Small intestine (tissue), 7 donors: ENCODE measurements around the gene GLG1. TPM values are rescaled to one million over a fixed set of nuclear protein-coding genes. Genes with fewer than 3 reads are reported as not detected.

Experiments used
- DNase-seq, 2 donors: peaks; one replicate each; pipeline versions ENCODE4 v3.0.0 to v3.0.0-alpha.2; 2013
- FAIRE-seq: peaks from 2 replicates; lab custom pipeline; 2012; peaks lifted over from hg19 to GRCh38; lab: Jason Lieb, UNC
- H3K27ac ChIP-seq, 3 donors: one replicate each; pipeline ENCODE4 v1.5.1; 2013; ENCODE audit warnings: low read length in 2 of 3, mild to moderate bottlenecking in 2 of 3, control low read depth in 1 of 3, inconsistent platforms in 1 of 3, low read depth in 1 of 3, moderate library complexity in 1 of 3
- H3K27me3 ChIP-seq, 3 donors: one replicate each; pipeline ENCODE4 v1.6.1; 2013; ENCODE audit warnings: low read length in 3 of 3, inconsistent platforms in 1 of 3; ENCODE audit not compliant: control insufficient read depth in 3 of 3, insufficient read depth in 3 of 3
- H3K36me3 ChIP-seq, 3 donors: one replicate each; pipeline ENCODE4 v1.6.1; 2013; ENCODE audit warnings: low read length in 3 of 3, inconsistent platforms in 1 of 3, low read depth in 1 of 3, mild to moderate bottlenecking in 1 of 3, moderate library complexity in 1 of 3; ENCODE audit not compliant: control insufficient read depth in 3 of 3, insufficient read depth in 2 of 3
- H3K4me1 ChIP-seq, 3 donors: one replicate each; pipeline ENCODE4 v1.6.1; 2013; ENCODE audit warnings: low read length in 2 of 3, inconsistent platforms in 1 of 3, low read depth in 1 of 3, mild to moderate bottlenecking in 1 of 3, moderate library complexity in 1 of 3; ENCODE audit not compliant: control insufficient read depth in 3 of 3, insufficient read depth in 2 of 3
- H3K4me3 ChIP-seq, 3 donors: one replicate each; pipeline ENCODE4 v1.5.1; 2013; ENCODE audit warnings: low read length in 3 of 3, control low read depth in 1 of 3, inconsistent platforms in 1 of 3, low read depth in 1 of 3, mild to moderate bottlenecking in 1 of 3, moderate library complexity in 1 of 3
- H3K9me3 ChIP-seq, 2 donors: one replicate each; pipeline ENCODE4 v1.6.1; 2013; ENCODE audit warnings: low read depth in 1 of 2, low read length in 1 of 2; ENCODE audit not compliant: control insufficient read depth in 2 of 2, insufficient read depth in 1 of 2
- WGBS, 3 donors: extraction: QIAGEN DNeasy Blood & Tissue Kit; methylation state at CpG; one replicate each; pipeline ENCODE4 v1.1.7; 2013; 5-methylcytosine and 5-hydroxymethylcytosine counted together
- polyA plus RNA-seq, 4 donors: library from polyadenylated mRNA; stranded (reverse) in 3 of 4; unstranded in 1 of 4; fragments of 200-250 nt in 3 of 4; fragments of 120-200 nt in 1 of 4; gene quantifications; one replicate each; pipeline versions ENCODE4 v1.2.1 to v1.2.3, GENCODE V29; 2013
- donor health status: healthy with polysubstance abuse.
- donor health status: control.
- donor health status: control.
- donor health status: Bipolar disorder and iron deficiency.
- donor health status: healthy.

Gene GLG1
- polyA plus RNA-seq, 4 donors = 12.2 to 102 (median 28.2) TPM

- Histone ChIP-seq H3K4me3 (no peak overlapping the region), H3K27me3 (no peaks in the 10 kb centered on the region), H3K36me3 (peaks cover 0 to 16% (median 5%) of the 10 kb centered on the region in 3 donors), H3K4me1 (no peaks in the 10 kb centered on the region), H3K9me3 (no peaks in the 10 kb centered on the region), H3K27ac (no peak overlapping the region)
- no peak for DNase-seq
- FAIRE-seq = no peak
- WGBS, 3 donors = 68 to 77% (median 70%) methylated on average over 7 of the region's 7 CpGs
Observed at GRCh38 chr16:74501484-74502478, 105.1 kb downstream of the GLG1 start.

- no peak overlapping the region for H3K27ac ChIP-seq
- DNase-seq (no peak), FAIRE-seq (no peak)
- H3K4me1 ChIP-seq = no peaks in the 10 kb centered on the region
- H3K27me3 ChIP-seq = no peaks in the 10 kb centered on the region
- no peaks in the 10 kb centered on the region for H3K9me3 ChIP-seq
- 80 to 89% (median 88%) methylated on average over 3 of the region's 3 CpGs for WGBS, 3 donors
- no peak overlapping the region for H3K4me3 ChIP-seq
- peaks cover 0 to 21% (median 5%) of the 10 kb centered on the region in 3 donors for H3K36me3 ChIP-seq
Observed at GRCh38 chr16:74500907-74501306, 106.0 kb downstream of the GLG1 start.

- H3K27ac ChIP-seq = no peak overlapping the region
- H3K4me3 ChIP-seq = no peak overlapping the region
- H3K9me3 ChIP-seq = no peaks in the 10 kb centered on the region
- no peaks in the 10 kb centered on the region for H3K27me3 ChIP-seq
- peaks cover 2 to 18% (median 5%) of the 10 kb centered on the region in 3 donors for H3K36me3 ChIP-seq
- DNase-seq = no peak
- no peaks in the 10 kb centered on the region for H3K4me1 ChIP-seq
- FAIRE-seq = no peak
Observed at GRCh38 chr16:74499114-74499513, 107.8 kb downstream of the GLG1 start.

- no peaks in the 10 kb centered on the region for H3K27me3 ChIP-seq
- DNase-seq = no peak
- no peak for FAIRE-seq
- H3K4me3 ChIP-seq = no peak overlapping the region
- H3K27ac ChIP-seq = no peak overlapping the region
- H3K9me3 ChIP-seq = no peaks in the 10 kb centered on the region
- H3K4me1 ChIP-seq = no peaks in the 10 kb centered on the region
- peaks cover 0 to 20% (median 10%) of the 10 kb centered on the region in 3 donors for H3K36me3 ChIP-seq
- WGBS, 3 donors = 77 to 90% (median 88%) methylated on average over 3 of the region's 3 CpGs
Observed at GRCh38 chr16:74497761-74498160, 109.2 kb downstream of the GLG1 start.

GRCh38 chr16:74496054-74496453 lies 110.9 kb downstream of the GLG1 start:
- Histone ChIP-seq H3K4me3 (no peak overlapping the region), H3K9me3 (no peaks in the 10 kb centered on the region), H3K27ac (no peak overlapping the region), H3K27me3 (no peaks in the 10 kb centered on the region), H3K4me1 (no peaks in the 10 kb centered on the region), H3K36me3 (peaks cover 2 to 33% (median 13%) of the 10 kb centered on the region in 3 donors)
- no peak for FAIRE-seq
- no peak for DNase-seq
- WGBS, 3 donors = 94 to 99% (median 97%) methylated on average over 3 of the region's 3 CpGs

- H3K4me1 ChIP-seq = no peaks in the 10 kb centered on the region
- 96 to 97% (median 97%) methylated on average over 10 of the region's 10 CpGs for WGBS, 3 donors
- no peak overlapping the region for H3K4me3 ChIP-seq
- no peak overlapping the region for H3K27ac ChIP-seq
- no peaks in the 10 kb centered on the region for H3K9me3 ChIP-seq
- H3K27me3 ChIP-seq = no peaks in the 10 kb centered on the region
- no peak for FAIRE-seq
- peaks cover 13 to 42% (median 18%) of the 10 kb centered on the region in 3 donors for H3K36me3 ChIP-seq
- DNase-seq = no peak
Observed at GRCh38 chr16:74492976-74493375, 113.9 kb downstream of the GLG1 start.

- Histone ChIP-seq H3K27me3 (no peaks in the 10 kb centered on the region), H3K4me1 (peaks cover 0 to under 1% (median 0%) of the 10 kb centered on the region in 3 donors), H3K36me3 (peaks cover 9 to 42% (median 21%) of the 10 kb centered on the region in 3 donors), H3K4me3 (no peak overlapping the region), H3K9me3 (no peaks in the 10 kb centered on the region), H3K27ac (no peak overlapping the region)
- FAIRE-seq = no peak
- DNase-seq = no peak
- 91 to 96% (median 94%) methylated on average over 9 of the region's 9 CpGs for WGBS, 3 donors
Observed at GRCh38 chr16:74487634-74488495, 119.0 kb downstream of the GLG1 start.

- H3K4me1 ChIP-seq = peaks cover 0 to 10% (median 3%) of the 10 kb centered on the region in 3 donors
- no peak overlapping the region for H3K27ac ChIP-seq
- no peaks in the 10 kb centered on the region for H3K27me3 ChIP-seq
- WGBS, 3 donors = 28 to 58% (median 47%) methylated on average over 1 of the region's 1 CpG
- FAIRE-seq = no peak
- no peaks in the 10 kb centered on the region for H3K9me3 ChIP-seq
- H3K4me3 ChIP-seq = no peak overlapping the region
- DNase-seq = no peak
- H3K36me3 ChIP-seq = peaks cover 9 to 31% (median 17%) of the 10 kb centered on the region in 3 donors
Observed at GRCh38 chr16:74485916-74486315, 121.0 kb downstream of the GLG1 start.
